ENCODE measurements around the gene SERPINI2.

Gene SERPINI2

GRCh38 chr3:167396075-167396474 lies 77.8 kb downstream of the SERPINI2 start:
- H3K4me1 ChIP-seq = no peaks in the 10 kb centered on the region
- H3K9me3 ChIP-seq = no peaks in the 10 kb centered on the region
- no peaks in the 10 kb centered on the region for H3K27me3 ChIP-seq
- DNase-seq = no peak
- no peak for TF ChIP-seq CTCF (IDR thresholded peaks at IDR 0.05; ENCODE audit: low read depth, low read length)
- H3K4me3 ChIP-seq (ENCODE audit: low read depth, low read length) = no peak overlapping the region
- no peaks in the 10 kb centered on the region for H3K36me3 ChIP-seq

- no peaks in the 10 kb centered on the region for H3K27me3 ChIP-seq
Observed at GRCh38 chr3:167394003-167394402, 79.8 kb downstream of the SERPINI2 start.

More at GRCh38 chr3:167394003-167394402, 79.8 kb downstream of the SERPINI2 start:
- no peaks in the 10 kb centered on the region for H3K36me3 ChIP-seq
- no peak for DNase-seq
- no peak overlapping the region for H3K4me3 ChIP-seq (ENCODE audit: low read depth, low read length)
- H3K9me3 ChIP-seq = no peaks in the 10 kb centered on the region
- no peak for TF ChIP-seq CTCF (IDR thresholded peaks at IDR 0.05; ENCODE audit: low read depth, low read length)
- H3K4me1 ChIP-seq = no peaks in the 10 kb centered on the region

All from BE2C (cell line).